Heart right ventricle (tissue), 16 donors: Measurements from ENCODE around the gene CNNM2. TPM values are rescaled to one million over a fixed set of nuclear protein-coding genes. Genes with fewer than 3 reads are reported as not detected.

ENCODE experiments used
- ATAC-seq, 8 donors: fragments of 200-7000 bp; cut with Tn5 transposase; one replicate each; pipeline ENCODE4 v1.9.1; 2020; ENCODE audit warnings: mild to moderate bottlenecking in 8 of 8, moderate library complexity in 8 of 8, moderate number of reproducible peaks in 1 of 8
- DNase-seq, 2 donors: peaks; one replicate each; pipeline ENCODE4 v3.0.0-alpha.2; 2020
- H3K27ac ChIP-seq, 10 donors: fragments of 200-600 bp; sonication (generic) in 2 of 10; one replicate each; pipeline versions ENCODE4 v1.5.0 to v1.8.0; 2020 to 2022; ENCODE audit warnings: mild to moderate bottlenecking in 3 of 10
- H3K27me3 ChIP-seq, 7 donors: fragments of 200-600 bp; one replicate each; pipeline ENCODE4 v1.8.0; 2021 to 2022; ENCODE audit warnings: mild to moderate bottlenecking in 2 of 7
- H3K36me3 ChIP-seq, 9 donors: fragments of 200-600 bp; sonication (generic) in 1 of 9; one replicate each; pipeline versions ENCODE4 v1.5.0 to v1.8.0; 2020 to 2022; ENCODE audit warnings: mild to moderate bottlenecking in 2 of 9
- H3K4me1 ChIP-seq, 9 donors: fragments of 200-600 bp; sonication (generic) in 1 of 9; one replicate each; pipeline versions ENCODE4 v1.5.0 to v1.8.0; 2020 to 2022; ENCODE audit warnings: mild to moderate bottlenecking in 4 of 9
- H3K4me3 ChIP-seq, 10 donors: fragments of 200-600 bp; sonication (generic) in 2 of 10; one replicate each; pipeline versions ENCODE4 v1.5.0 to v1.8.0; 2020 to 2022; ENCODE audit warnings: mild to moderate bottlenecking in 7 of 10, moderate library complexity in 2 of 10
- H3K9me3 ChIP-seq, 11 donors: fragments of 200-600 bp in 10 of 11; sonication (generic) in 2 of 11; one replicate each; pipeline versions ENCODE4 v1.5.0 to v1.8.0; 2013 to 2022; ENCODE audit warnings: mild to moderate bottlenecking in 2 of 11, control low read depth in 1 of 11, moderate library complexity in 1 of 11
- CTCF ChIP-seq, 9 donors: fragments of 200-600 bp; sonication (generic) in 2 of 9; IDR thresholded peaks; one replicate each; pipeline versions ENCODE4 v1.5.0 to v1.8.0; 2021 to 2022; ENCODE audit warnings: antibody characterized with exemption in 9 of 9, mild to moderate bottlenecking in 5 of 9, moderate library complexity in 1 of 9
- WGBS, 2 donors: extraction: QIAGEN DNeasy Blood & Tissue Kit; methylation state at CpG; one replicate each; pipeline ENCODE4 v1.1.7; 2013; ENCODE audit warnings: inconsistent platforms in 1 of 2; 5-methylcytosine and 5-hydroxymethylcytosine counted together
- intact Hi-C, 10 donors: fragments of 100-400 bp; cut with DNase I; formaldehyde crosslinking; loops; one replicate each; pipeline versions ENCODE4 v1.11.1 to v1.14.2; 2022
- polyA plus RNA-seq, 2 donors: library from polyadenylated mRNA; stranded (reverse); fragments of 200-250 nt; gene quantifications; one replicate each; pipeline ENCODE4 v1.2.3, GENCODE V29; 2013
- total RNA-seq, 10 donors: library from RNA; stranded (reverse); fragmentation: NEBNext Ultra II Directional in 3 of 10; extraction: Animal tissue kit (Norgen Biotek cat#: 25700) in 3 of 10; gene quantifications; one replicate each; pipeline versions ENCODE4 v1.2.1 to v1.2.4, GENCODE V29; 2021 to 2023
- donor health status: Arrhythmogenic right ventricular cardiomyopathy.
- donor health status: ischemic (EF 13 %, LVEDD 7.1; RV severe dilation, severe dysfunction).
- donor health status: healthy with polysubstance abuse.
- donor health status: DM: no; HTN: yes; CAD: no.
- donor health status: DM: no; HTN: no; CAD: no.
- donor health status: ischemic (EF 25% LVEDD 6.9; RV normal size, moderate dysfunction).
- donor health status: ischemic (EF 25% LVEDD 5.7; RV mildly dilated, moderate dysfunction).
- donor health status: healthy.
- donor health status: DM: yes; HTN: yes; CAD: no.
- donor health status: Ischemic cardiomyopathy.
- donor health status: ischemic (EF 35%, LVEDD 5.7; RV mildly dilated, moderate dysfunction).
- donor health status: nonischemic (EF 11% LVEDD 7.7; RV severe dilation, severe dysfunction).
- donor health status: DM: yes; HTN: yes; CAD: no.
- donor health status: PGD.
- donor health status: ischemic (EF 29% LVEDD 5.4; RV normal size, mild dysfunction).
- donor health status: nonischemic (EF 23%, LVEDD 6.1; RV moderate dilation, normal function).

The CNNM2 gene
- total and polyA plus RNA-seq, 12 donors = 1.3 to 5.3 (median 3.9) TPM

GRCh38 chr10:102904346-102904745 lies 13.7 kb upstream of the CNNM2 start:
- Histone ChIP-seq H3K27ac (no peak overlapping the region), H3K27me3 (no peaks in the 10 kb centered on the region), H3K4me3 (no peak overlapping the region), H3K36me3 (peaks cover 0 to 17% (median 0%) of the 10 kb centered on the region in 9 donors), H3K4me1 (peaks cover 0 to 3% (median 0%) of the 10 kb centered on the region in 9 donors), H3K9me3 (no peaks in the 10 kb centered on the region)
- intact Hi-C loops = loop anchor here in 6 of 10 donors (5.0 kb wide), 4 partner anchors 67 to 177 kb away; partner anchors contain the start of gene CYP17A1 (in 4 of the 6)
- no peak for TF ChIP-seq CTCF (IDR thresholded peaks at IDR 0.05)
- no peak for ATAC-seq
- DNase-seq = no peak

DNA sequence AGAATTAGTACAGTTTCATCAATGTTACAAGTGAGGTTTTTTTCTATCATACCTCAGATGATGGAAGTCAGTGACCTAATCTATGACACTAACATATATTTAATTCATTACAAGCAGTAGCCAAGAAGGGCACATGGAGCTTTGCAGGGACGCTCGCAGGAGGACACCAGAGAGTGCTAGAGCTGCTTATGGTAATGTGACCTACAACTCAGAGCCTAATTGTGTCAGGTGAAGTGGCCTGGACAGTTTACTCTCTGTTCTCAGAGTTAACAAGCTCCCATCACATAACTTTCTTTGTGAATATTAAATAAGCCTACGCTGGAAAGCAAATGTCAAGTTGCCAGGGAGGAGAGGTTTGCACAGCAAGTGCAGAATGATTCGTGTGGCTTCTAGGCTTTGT lies 11.6 kb upstream of the CNNM2 start:
- intact Hi-C loops = no loop called here
- Histone ChIP-seq H3K27ac (no peak overlapping the region), H3K4me1 (peaks cover 0 to 3% (median 0%) of the 10 kb centered on the region in 9 donors), H3K27me3 (no peaks in the 10 kb centered on the region), H3K4me3 (no peak overlapping the region), H3K9me3 (no peaks in the 10 kb centered on the region), H3K36me3 (peaks cover 0 to 6% (median 0%) of the 10 kb centered on the region in 9 donors)
- TF ChIP-seq CTCF (IDR thresholded peaks at IDR 0.05) = no peak
- WGBS, 2 donors = 67 to 86% methylated on average over 4 of the region's 4 CpGs
- no peak for DNase-seq
- peak in 3 of 8 donors; percentile 23 to 72 (median 70) for ATAC-seq

DNA sequence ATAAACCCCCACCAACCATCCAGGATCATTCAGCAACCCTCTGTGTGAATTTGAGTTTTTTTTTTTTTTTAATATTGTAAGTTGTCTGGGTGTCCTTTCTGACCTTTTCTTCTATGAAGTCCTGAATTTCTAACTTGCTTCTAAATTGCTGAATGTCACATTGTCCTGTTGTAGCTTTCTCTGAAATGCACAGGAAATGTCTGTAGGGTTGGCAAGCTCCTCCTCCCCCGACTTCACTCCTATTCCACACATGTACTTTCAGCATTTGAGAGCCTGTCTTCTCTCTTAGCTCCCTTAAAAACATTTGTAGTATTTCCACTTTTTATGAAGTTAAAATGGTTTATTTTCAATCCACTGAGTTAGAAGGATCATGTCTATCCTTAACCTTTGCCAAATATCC lies 3.3 kb upstream of the CNNM2 start:
- no peak for DNase-seq
- Histone ChIP-seq H3K36me3 (no peaks in the 10 kb centered on the region), H3K9me3 (no peaks in the 10 kb centered on the region), H3K27me3 (peaks cover 0 to 13% (median 0%) of the 10 kb centered on the region in 7 donors), H3K4me3 (no peak overlapping the region), H3K27ac (no peak overlapping the region), H3K4me1 (peaks cover 6 to 30% (median 21%) of the 10 kb centered on the region in 9 donors)
- intact Hi-C loops = loop anchor here in 7 of 10 donors (5.0 to 10.0 kb wide), 7 partner anchors 153 to 420 kb away; partner anchors contain the start of genes NT5C2 (in 1 of the 7) and RPEL1 (in 1 of the 7)
- ATAC-seq = no peak
- 56 to 65% methylated on average over 1 of the region's 1 CpG for WGBS, 2 donors
- no peak for TF ChIP-seq CTCF (IDR thresholded peaks at IDR 0.05)

DNA sequence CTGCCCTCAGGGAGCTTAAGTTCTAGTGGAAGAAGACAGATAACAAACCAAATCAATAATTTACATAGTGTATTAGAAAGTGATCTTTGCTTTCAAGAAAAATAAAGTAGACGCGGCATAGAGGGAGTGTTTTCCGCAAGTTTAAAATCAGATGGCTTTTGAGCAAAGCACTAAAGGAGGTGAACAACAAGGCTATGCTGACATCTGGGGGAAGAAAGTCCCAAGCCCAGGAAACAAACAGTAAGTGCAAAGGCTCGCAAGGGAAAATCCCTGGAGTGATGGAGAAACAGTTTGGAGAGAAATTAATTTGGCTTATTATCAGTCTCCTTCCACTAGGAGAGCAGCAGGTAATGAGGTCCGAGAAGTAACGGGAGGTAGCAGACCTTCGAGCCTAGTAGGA lies 1.9 kb upstream of the CNNM2 start:
- Histone ChIP-seq H3K4me3 (no peak overlapping the region), H3K9me3 (no peaks in the 10 kb centered on the region), H3K27me3 (peaks cover 0 to 13% (median 0%) of the 10 kb centered on the region in 7 donors), H3K4me1 (peaks cover 6 to 44% (median 35%) of the 10 kb centered on the region in 9 donors), H3K36me3 (no peaks in the 10 kb centered on the region), H3K27ac (no peak overlapping the region)
- intact Hi-C loops = loop anchor here in 9 of 10 donors (2.0 to 10.0 kb wide), 10 partner anchors 151 to 419 kb away; partner anchors contain the start of genes RPEL1 (in 2 of the 9) and NT5C2 (in 1 of the 9)
- ATAC-seq = no peak
- 77 to 81% methylated on average over 7 of the region's 7 CpGs for WGBS, 2 donors
- TF ChIP-seq CTCF (IDR thresholded peaks at IDR 0.05) = no peak
- no peak for DNase-seq
